ACHN (cell line): ENCODE data around the gene MRPL23.
A peak's percentile ranks its signal among the peaks of the same experiment; 100 is the strongest.

Experiments used
- DNase-seq: peaks from one replicate; pipeline ENCODE4 v3.0.0-alpha.2; 2015
- in situ Hi-C: cut with HindIII; loops from 2 replicates; pipeline ENCODE4 v1.10.0; 2017; ENCODE audit warnings: low sequenced_read_pairs, low pct_ligation_motif_present, low pct_unique_long_range_greater_than_20kb

Gene MRPL23

GRCh38 chr11:1946812-1947484, at the start of gene MRPL23:
TSS of gene MRPL23 (plus strand) at chr11:1947332. CDS start at chr11:1947363, 31 bp downstream.
- in situ Hi-C loops, result no loop called here
- no peak for DNase-seq

GRCh38 chr11:1899090-1899489, 48.0 kb upstream of the MRPL23 start:
- no peak for DNase-seq
- in situ Hi-C loops, result no loop called here

- DNase-seq, result no peak
- in situ Hi-C loops, result no loop called here
Measured at GRCh38 chr11:1899686-1900085, 47.4 kb upstream of the MRPL23 start.

- in situ Hi-C loops, result no loop called here
- DNase-seq, result no peak
Measured at GRCh38 chr11:1906181-1906580, 41.0 kb upstream of the MRPL23 start.

GRCh38 chr11:1906611-1907423, 40.3 kb upstream of the MRPL23 start:
- in situ Hi-C loops, result no loop called here
- DNase-seq, result no peak

GRCh38 chr11:1908618-1909017, 38.5 kb upstream of the MRPL23 start:
- no peak for DNase-seq
- in situ Hi-C loops, result no loop called here

- no peak for DNase-seq
- in situ Hi-C loops, result no loop called here
Measured at GRCh38 chr11:1909524-1909923, 37.6 kb upstream of the MRPL23 start.

- no peak for DNase-seq
- in situ Hi-C loops, result no loop called here
Measured at GRCh38 chr11:1912289-1912878, 34.7 kb upstream of the MRPL23 start.

GRCh38 chr11:1913271-1914060, 33.7 kb upstream of the MRPL23 start:
- no peak for DNase-seq
- in situ Hi-C loops, result no loop called here

GRCh38 chr11:1915795-1916131, 31.4 kb upstream of the MRPL23 start:
- in situ Hi-C loops, result no loop called here
- DNase-seq, result no peak

- in situ Hi-C loops, result no loop called here
- no peak for DNase-seq
Measured at GRCh38 chr11:1916132-1916985, 30.8 kb upstream of the MRPL23 start.

GRCh38 chr11:1916986-1917522, 30.1 kb upstream of the MRPL23 start:
- DNase-seq, result no peak
- in situ Hi-C loops, result no loop called here

GRCh38 chr11:1917523-1918435, 29.4 kb upstream of the MRPL23 start:
- no peak for DNase-seq
- in situ Hi-C loops, result no loop called here

- in situ Hi-C loops, result no loop called here
- peak; percentile 10 for DNase-seq
Measured at GRCh38 chr11:1918436-1919315, 28.5 kb upstream of the MRPL23 start.

GRCh38 chr11:1919391-1920127, 27.6 kb upstream of the MRPL23 start, which contains the start of gene TNNT3:
TSS of gene TNNT3 (plus strand) at chr11:1919703. CDS start at chr11:1922875, 3,172 bp downstream.
- in situ Hi-C loops, result no loop called here
- DNase-seq, result no peak
